DMS 273 (cell line): ENCODE data around the gene CHRFAM7A.
"Not testable (repeated sequence)": the region's sequence is repeated elsewhere in the genome, so short reads cannot be mapped to it uniquely, and the experiment has no call there.

ENCODE experiments used
- DNase-seq: peaks from one replicate; lab custom pipeline; 2025; ENCODE audit not compliant: unreplicated experiment; lab: John Stamatoyannopoulos, UW

The CHRFAM7A gene

DNA sequence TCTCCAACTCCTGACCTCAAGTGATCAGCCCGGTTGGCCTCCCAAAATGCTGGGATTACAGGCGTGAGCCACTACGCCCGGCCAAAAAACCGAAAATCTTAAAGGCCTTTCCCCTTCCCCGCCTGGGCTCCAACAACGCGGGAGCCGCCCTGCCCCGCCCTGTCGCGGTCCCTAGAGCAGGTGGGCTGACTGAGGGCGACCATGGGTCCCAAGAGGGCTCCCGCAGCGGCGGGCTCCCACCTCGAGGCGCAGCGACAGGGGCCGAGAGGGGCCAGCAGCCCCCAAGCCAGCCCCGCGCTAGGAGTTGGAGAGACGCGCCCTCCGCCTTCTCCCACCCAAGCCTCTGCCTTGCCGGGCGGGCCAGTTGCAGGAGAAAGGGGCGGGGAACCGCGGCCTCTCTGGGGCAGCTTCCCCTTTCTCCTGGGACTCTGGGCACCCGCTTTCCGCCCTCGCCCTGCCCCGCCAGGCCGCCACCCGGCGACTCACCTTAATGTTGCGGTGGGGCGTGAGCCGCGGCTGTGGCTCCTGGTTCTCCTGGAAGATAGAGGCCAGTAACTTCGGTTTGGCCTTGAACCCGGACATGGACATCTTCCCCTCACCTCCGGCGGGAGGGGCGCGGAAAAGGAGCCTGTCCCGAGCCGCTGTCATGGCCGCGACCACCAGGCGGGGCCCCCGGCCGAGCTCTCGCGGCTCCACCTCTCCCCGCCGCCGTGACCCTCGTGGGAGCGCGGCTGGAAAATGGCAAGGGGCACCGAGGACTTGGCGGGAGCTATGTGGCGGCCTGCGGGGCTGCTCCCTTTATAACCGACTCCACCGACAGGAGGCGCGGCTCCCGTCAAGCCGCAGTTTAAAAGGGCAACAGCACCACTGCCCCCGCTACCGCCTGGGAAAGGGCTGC lies at the start of gene CHRFAM7A:
Gene CHRFAM7A, minus strand, starts transcription at position 775 of the 898 bp plus-strand sequence. CDS start 10,189 bp downstream, outside the sequence.
- DNase-seq = not testable (repeated sequence)

- not testable (repeated sequence) for DNase-seq
Observed at GRCh38 chr15:30438348-30438747, 45.0 kb upstream of the CHRFAM7A start.

DNA sequence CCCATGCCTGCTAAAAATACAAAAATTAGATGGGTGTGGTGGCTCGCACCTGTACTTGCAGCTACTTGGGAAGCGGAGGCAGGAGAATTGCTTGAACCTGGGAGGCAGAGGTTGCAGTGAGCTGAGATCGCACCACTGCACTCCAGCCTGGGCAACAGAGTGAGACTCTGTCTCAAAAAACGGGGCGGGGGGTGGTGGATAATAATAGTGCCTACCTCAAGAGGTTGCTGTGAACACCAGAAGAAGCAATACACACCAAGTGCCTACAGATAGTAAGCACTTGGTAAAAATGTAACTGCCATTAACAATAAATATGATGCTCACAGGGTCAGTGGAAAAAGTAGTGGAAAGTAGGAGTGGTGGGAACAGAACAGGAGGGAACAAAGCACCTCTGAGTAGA lies 42.5 kb upstream of the CHRFAM7A start:
- not testable (repeated sequence) for DNase-seq

- not testable (repeated sequence) for DNase-seq
Observed at GRCh38 chr15:30420723-30421122, 27.4 kb upstream of the CHRFAM7A start.

- DNase-seq = not testable (repeated sequence)
Observed at GRCh38 chr15:30414160-30414559, 20.8 kb upstream of the CHRFAM7A start, which contains the start of gene GOLGA8R. Gene GOLGA8R, minus strand, starts transcription at chr15:30414260. Its CDS starts 98 bp downstream, at chr15:30414162.

DNA sequence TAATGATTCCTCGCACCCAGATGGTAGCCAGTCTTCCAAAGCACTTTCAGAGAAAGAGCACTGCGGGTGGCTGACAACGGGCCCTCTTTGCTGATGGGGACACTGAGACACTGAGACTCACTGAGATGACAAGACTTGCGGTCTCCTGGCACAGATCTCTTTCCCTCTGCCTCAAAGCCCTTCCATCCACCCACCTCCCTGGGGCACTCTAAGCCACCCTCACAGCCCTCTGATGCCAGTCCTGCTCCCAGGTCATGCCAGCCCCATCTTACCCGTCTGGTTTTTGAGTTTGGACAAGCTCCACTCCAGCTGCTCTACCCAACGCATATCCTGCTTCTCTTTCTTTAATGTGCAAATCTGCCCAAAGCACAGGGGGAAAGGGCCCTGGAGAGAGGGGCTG lies 14.3 kb upstream of the CHRFAM7A start:
- DNase-seq = not testable (repeated sequence)

- DNase-seq = not testable (repeated sequence)
Observed at GRCh38 chr15:30398988-30399387, 5.6 kb upstream of the CHRFAM7A start.

DNA sequence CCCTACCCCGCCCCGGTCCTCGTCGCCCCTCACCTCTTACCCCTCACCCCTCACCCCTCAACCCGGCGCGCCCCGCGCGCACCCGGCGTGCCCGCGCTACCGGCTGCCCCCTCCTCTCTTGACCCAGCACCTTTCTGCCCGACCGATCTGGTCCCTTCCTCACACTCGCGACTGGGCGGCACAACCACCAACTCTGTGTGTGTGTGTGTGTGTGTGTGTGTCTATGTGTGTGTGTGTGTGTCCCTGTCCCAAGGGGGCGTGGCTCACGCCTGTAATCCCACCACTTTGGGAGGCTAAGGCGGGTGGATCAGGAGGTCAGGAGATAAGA lies 288 bp upstream of the CHRFAM7A start:
- not testable (repeated sequence) for DNase-seq

GRCh38 chr15:30386318-30386887 lies 6.9 kb downstream of the CHRFAM7A start:
- DNase-seq = not testable (repeated sequence)

- DNase-seq = not testable (repeated sequence)
Observed at GRCh38 chr15:30377082-30377413, 16.3 kb downstream of the CHRFAM7A start.

DNA sequence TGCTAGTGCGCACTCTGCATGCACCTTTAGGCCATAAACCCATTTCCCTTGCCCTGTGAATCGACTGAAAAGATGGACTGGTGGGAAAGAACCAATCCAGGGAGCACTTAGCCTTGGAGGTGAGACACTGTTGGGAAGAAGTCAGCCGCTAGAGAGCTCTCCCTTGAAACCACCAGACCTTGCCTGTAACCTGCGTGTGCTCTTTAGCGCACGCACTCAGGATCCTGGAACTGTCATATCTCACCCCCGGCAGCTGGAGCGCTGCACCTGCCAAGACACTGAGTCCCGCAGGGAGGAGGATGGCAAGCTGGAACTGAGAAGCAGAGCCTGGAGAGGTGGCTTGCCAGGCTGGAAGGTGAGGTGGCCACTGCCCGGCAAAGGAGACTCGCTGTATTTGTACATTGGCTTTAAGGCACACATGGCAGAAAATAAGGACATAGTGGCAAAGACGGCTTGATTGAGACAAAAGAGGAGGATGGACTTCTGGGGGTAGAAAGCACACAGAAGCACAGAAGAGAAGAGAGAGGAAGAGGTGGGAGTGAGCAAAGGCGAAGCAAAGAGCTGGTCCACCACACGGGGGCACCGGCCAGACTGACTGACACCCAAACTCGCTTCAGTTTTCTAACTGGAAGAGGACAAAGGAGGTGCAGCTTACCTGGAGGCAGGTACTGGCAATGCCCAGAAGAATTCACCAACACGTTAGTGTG lies 16.8 kb downstream of the CHRFAM7A start:
- DNase-seq = not testable (repeated sequence)

- not testable (repeated sequence) for DNase-seq
Observed at GRCh38 chr15:30375872-30376271, 17.5 kb downstream of the CHRFAM7A start.

GRCh38 chr15:30374862-30375261 lies 18.5 kb downstream of the CHRFAM7A start:
- DNase-seq = not testable (repeated sequence)

DNA sequence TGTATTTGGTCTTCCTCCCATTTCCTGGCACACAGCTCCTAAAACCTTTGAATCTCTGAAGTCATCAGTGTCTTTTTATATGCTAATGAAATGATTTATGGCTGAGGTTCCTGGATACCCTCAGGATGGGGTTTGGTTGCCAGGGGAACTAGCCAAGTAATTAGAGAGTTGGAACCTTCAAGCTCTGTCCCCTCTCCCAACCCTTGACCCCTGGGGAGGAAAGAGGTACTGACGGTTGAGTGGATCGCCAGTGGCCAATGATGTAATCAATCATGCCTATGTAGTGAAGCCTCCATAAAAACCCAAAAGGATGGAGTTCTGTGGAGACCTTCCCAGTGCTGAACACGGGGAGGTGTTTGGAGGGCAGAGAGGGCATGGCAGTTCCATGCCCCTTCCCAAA lies 25.1 kb downstream of the CHRFAM7A start:
- not testable (repeated sequence) for DNase-seq

DNA sequence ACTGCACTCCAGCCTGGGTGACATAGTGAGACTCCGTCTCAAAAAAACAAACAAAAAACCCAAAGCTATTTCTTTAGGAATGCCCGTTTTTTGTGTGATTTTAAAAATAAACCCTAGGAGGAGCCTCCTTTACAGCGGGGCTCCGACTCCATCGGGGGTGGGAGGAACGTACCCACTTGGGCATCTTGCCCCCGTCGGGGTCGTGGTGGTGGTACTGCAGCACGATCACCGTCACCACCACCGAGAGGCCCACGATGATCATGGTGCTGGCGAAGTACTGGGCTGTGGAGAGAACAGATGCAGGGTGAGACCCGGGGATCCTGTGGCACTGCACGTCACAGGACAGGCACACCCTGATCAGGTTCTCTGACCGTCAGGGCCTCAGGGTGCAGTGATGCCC lies 26.1 kb downstream of the CHRFAM7A start:
- not testable (repeated sequence) for DNase-seq

- not testable (repeated sequence) for DNase-seq
Observed at GRCh38 chr15:30361404-30361803, 31.9 kb downstream of the CHRFAM7A start.

- not testable (repeated sequence) for DNase-seq
Observed at GRCh38 chr15:30360990-30361389, 32.4 kb downstream of the CHRFAM7A start.

DNA sequence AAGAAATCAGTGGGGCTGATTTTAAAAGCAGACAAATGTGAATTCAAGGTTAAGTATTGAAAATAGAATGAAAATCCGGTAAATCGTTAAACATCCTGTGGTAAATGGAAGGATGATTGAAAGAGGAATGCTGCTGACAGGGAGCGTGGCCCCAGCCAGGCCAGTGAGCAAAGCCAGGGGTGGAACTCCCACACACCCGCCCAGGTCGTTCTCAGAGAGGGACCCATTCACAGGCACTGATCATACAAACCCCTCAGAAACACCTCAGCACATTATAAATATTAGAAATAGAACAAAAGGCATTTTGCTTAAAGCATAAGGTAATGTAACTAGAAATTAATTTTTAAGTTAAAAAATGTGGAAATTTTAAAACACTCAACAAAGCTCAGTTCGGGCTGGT lies 38.3 kb downstream of the CHRFAM7A start:
- DNase-seq = not testable (repeated sequence)

DNA sequence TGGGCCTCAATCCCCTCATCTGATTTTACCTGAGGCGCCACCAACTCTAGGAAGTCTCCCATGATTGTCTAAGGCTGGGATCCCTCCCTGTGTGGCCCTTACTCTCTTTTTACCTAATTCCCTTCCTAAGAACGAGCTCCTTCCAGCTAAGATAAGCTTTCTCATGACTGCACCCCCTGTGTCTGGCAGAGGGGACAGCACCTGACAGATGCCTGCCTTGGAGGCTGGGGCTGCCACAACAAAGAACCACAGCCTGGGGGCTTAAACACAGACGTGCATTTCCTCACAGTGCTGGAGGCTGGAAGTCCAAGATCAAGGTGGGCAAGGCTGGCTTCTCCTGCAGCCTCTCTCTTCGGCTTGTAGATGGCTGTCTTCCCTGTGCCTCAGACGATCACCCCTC lies 43.5 kb downstream of the CHRFAM7A start:
- not testable (repeated sequence) for DNase-seq

DNA sequence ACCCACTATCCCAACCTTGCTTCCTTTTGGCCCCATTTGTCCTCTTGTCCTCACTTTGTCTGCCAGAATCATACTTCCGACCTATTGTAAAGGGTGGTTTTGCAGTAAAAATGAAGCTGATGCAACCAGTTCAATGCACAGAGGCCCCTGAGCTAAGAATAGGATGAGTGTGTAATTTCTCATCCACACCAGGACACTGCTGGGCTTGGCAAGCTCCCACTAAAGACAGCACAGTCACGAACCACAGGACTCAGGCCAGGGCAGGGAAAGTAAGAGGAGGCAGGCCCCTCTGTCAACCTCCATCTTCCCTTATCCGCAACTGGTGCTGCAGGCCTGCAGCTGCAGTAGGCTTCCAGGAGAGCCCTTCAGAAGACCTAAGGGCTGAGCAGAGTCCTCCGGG lies 56.8 kb downstream of the CHRFAM7A start:
- DNase-seq = not testable (repeated sequence)

GRCh38 chr15:30334152-30334551 lies 59.2 kb downstream of the CHRFAM7A start:
- DNase-seq = not testable (repeated sequence)
